Measurements from ENCODE around the gene TBCD. TPM values are rescaled to one million over a fixed set of nuclear protein-coding genes. Genes with fewer than 3 reads are reported as not detected.

TBCD gene
- total RNA-seq, 1 donor from 2014 or later, result 118 TPM

- H3K27me3 Mint-ChIP-seq (ENCODE audit: unreplicated experiment), result peaks cover 4% of the 10 kb centered on the region
- H3K27ac Mint-ChIP-seq (ENCODE audit: unreplicated experiment), result no peak overlapping the region
- TF ChIP-seq CTCF (IDR thresholded peaks at IDR 0.05; ENCODE audit: partially characterized antibody, unreplicated experiment), result no peak
- peaks cover 12% of the 10 kb centered on the region for H3K4me1 Mint-ChIP-seq (ENCODE audit: low read depth, unreplicated experiment)
- H3K36me3 Mint-ChIP-seq (ENCODE audit: unreplicated experiment), result peaks cover under 1% of the 10 kb centered on the region
- DNase-seq, result no peak
- H3K4me3 Mint-ChIP-seq (ENCODE audit: unreplicated experiment), result no peak overlapping the region
- H3K9me3 Mint-ChIP-seq (ENCODE audit: unreplicated experiment), result peaks cover 2% of the 10 kb centered on the region
These were observed 92.2 kb downstream of the TBCD start for GRCh38 chr17:82843904-82844680.

- H3K4me1 Mint-ChIP-seq (ENCODE audit: low read depth, unreplicated experiment), result peaks cover 12% of the 10 kb centered on the region
- no peak for TF ChIP-seq CTCF (IDR thresholded peaks at IDR 0.05; ENCODE audit: partially characterized antibody, unreplicated experiment)
- no peak for DNase-seq
- H3K36me3 Mint-ChIP-seq (ENCODE audit: unreplicated experiment), result peaks cover 5% of the 10 kb centered on the region
- H3K9me3 Mint-ChIP-seq (ENCODE audit: unreplicated experiment), result peaks cover 2% of the 10 kb centered on the region
- no peak overlapping the region for H3K4me3 Mint-ChIP-seq (ENCODE audit: unreplicated experiment)
- H3K27ac Mint-ChIP-seq (ENCODE audit: unreplicated experiment), result no peak overlapping the region
- H3K27me3 Mint-ChIP-seq (ENCODE audit: unreplicated experiment), result peaks cover 3% of the 10 kb centered on the region
These were observed 92.9 kb downstream of the TBCD start for GRCh38 chr17:82844796-82845162.

GRCh38 chr17:82845163-82845807, 93.4 kb downstream of the TBCD start:
- no peak overlapping the region for H3K27ac Mint-ChIP-seq (ENCODE audit: unreplicated experiment)
- peaks cover 5% of the 10 kb centered on the region for H3K36me3 Mint-ChIP-seq (ENCODE audit: unreplicated experiment)
- no peak for TF ChIP-seq CTCF (IDR thresholded peaks at IDR 0.05; ENCODE audit: partially characterized antibody, unreplicated experiment)
- DNase-seq, result no peak
- H3K4me3 Mint-ChIP-seq (ENCODE audit: unreplicated experiment), result no peak overlapping the region
- H3K4me1 Mint-ChIP-seq (ENCODE audit: low read depth, unreplicated experiment), result peaks cover 8% of the 10 kb centered on the region
- peaks cover 3% of the 10 kb centered on the region for H3K27me3 Mint-ChIP-seq (ENCODE audit: unreplicated experiment)
- peaks cover 2% of the 10 kb centered on the region for H3K9me3 Mint-ChIP-seq (ENCODE audit: unreplicated experiment)

GRCh38 chr17:82846061-82846691, 94.3 kb downstream of the TBCD start:
- TF ChIP-seq CTCF (IDR thresholded peaks at IDR 0.05; ENCODE audit: partially characterized antibody, unreplicated experiment), result no peak
- peaks cover 2% of the 10 kb centered on the region for H3K9me3 Mint-ChIP-seq (ENCODE audit: unreplicated experiment)
- no peak overlapping the region for H3K27ac Mint-ChIP-seq (ENCODE audit: unreplicated experiment)
- peaks cover 3% of the 10 kb centered on the region for H3K27me3 Mint-ChIP-seq (ENCODE audit: unreplicated experiment)
- H3K36me3 Mint-ChIP-seq (ENCODE audit: unreplicated experiment), result peaks cover 5% of the 10 kb centered on the region
- DNase-seq, result no peak
- H3K4me1 Mint-ChIP-seq (ENCODE audit: low read depth, unreplicated experiment), result peaks cover 11% of the 10 kb centered on the region
- no peak overlapping the region for H3K4me3 Mint-ChIP-seq (ENCODE audit: unreplicated experiment)

Measured in glutamatergic neuron (in vitro differentiated cells).